Activated CD8-positive, alpha-beta memory T cell treated with anti-CD3 and anti-CD28 coated beads for 36 hours (primary cell): Measurements from ENCODE around the gene DNAJC1. TPM values are rescaled to one million over a fixed set of nuclear protein-coding genes. Genes with fewer than 3 reads are reported as not detected.

Experiments used
- CTCF ChIA-PET: fragments of 350-600 bp; sonication (Branson Sonifier 250); formaldehyde crosslinking; loops from one replicate; lab custom pipeline; 2021; ENCODE audit warnings: antibody characterized with exemption; lab: Charles Lee
- POLR2A ChIA-PET: fragments of 350-600 bp; sonication (Branson Sonifier 250); formaldehyde crosslinking; loops from one replicate; lab custom pipeline; 2021; ENCODE audit warnings: antibody characterized with exemption; lab: Charles Lee
- total RNA-seq, 2 experiments: library from RNA; stranded (reverse); gene quantifications; one replicate each; pipeline ENCODE4 v1.2.3, GENCODE V29; 2021

Gene DNAJC1
- total RNA-seq, 2 experiments from 2014 or later, result 29.4 to 30.1 TPM

DNA sequence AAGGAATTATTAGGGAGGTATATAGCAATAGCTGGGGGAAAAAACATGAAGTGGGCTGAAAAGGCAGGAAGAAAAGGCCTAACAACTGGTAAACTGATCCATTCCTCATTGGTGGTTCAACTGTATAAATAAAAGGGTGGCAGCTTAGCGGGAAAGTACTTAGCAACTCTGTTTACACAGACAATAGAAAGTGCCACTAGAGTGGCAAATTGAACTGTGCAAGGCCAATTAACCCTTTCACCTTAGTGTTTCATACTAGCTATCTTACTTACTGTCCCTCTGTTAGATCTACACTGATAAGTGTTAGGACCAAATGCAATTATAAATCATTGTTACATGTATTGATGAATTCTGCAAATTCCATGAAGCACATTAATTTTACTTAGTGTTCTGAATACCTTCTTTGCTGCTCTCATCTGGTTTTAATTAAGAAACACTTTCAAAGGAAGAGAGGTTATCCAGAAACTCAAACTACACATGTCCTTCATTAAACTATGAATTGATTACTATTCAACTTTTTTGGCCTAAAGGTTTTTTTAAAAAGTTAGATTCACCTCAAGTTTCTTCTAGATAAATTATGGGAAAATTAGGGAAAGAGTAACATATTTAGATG is 28.0 kb downstream of the DNAJC1 start:
- ChIA-PET POLR2A (no interaction called here), CTCF (no interaction called here)

DNA sequence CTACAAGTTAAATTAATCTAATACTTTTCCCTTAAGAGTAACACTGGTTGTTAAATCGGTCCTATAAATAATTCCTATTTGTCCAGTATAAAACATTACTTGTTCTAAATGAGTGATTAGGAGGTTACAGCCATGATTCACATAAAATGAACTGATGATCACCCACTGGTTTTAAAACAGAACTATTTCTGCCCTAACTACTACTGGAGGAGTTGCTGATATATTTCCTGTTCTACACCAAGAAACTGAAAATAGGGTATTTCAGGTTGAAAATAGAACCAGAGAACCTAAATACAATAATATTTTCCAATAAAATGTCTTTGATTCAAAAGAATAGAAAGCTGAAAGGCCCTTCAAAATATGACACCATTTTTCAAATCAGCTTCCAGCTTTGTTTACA is 30.9 kb downstream of the DNAJC1 start:
- POLR2A ChIA-PET, result no interaction called here
- CTCF ChIA-PET, result no interaction called here

DNA sequence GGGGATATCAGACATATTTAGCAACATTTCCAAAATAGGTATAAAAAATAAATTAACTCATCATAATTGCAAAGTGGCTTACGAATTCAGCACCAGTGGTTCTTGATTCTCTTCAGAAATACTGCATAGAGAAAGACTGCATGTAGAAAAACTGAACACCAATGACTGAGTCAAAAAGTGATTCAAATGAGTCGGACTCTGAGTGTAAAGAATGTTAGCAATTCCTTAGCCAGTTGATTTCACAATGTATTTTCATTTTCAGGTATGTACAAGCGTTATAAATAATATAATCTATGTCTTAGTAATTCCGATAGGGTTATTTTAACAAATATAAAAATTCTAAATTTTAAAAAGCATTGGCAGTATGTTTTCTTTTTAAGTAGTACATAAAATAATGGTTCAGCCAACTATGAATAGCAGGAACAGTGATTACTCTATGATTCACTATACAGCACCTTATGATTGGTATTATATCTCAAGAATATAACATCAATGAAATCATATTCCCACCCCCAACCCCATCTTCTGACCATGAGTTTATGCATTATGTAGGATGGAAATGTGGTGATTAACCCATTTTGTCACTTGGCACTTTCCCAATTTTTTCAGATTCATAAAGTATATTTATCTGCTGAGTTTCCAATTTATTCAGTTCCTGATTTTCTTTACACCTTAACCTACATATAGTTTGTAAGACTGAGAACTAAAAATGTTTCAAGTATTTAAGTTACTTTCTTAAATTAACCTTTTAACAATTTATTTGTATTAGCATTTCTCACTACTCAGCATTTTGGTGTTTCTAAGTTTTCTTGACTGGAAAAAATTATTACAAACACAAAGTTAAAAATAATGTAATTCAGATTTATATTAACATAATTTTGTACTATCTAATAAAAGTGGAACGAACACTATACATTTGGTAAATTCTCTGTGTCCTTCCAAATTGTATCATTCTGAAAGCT is 33.9 kb downstream of the DNAJC1 start:
- POLR2A ChIA-PET, result no interaction called here

DNA sequence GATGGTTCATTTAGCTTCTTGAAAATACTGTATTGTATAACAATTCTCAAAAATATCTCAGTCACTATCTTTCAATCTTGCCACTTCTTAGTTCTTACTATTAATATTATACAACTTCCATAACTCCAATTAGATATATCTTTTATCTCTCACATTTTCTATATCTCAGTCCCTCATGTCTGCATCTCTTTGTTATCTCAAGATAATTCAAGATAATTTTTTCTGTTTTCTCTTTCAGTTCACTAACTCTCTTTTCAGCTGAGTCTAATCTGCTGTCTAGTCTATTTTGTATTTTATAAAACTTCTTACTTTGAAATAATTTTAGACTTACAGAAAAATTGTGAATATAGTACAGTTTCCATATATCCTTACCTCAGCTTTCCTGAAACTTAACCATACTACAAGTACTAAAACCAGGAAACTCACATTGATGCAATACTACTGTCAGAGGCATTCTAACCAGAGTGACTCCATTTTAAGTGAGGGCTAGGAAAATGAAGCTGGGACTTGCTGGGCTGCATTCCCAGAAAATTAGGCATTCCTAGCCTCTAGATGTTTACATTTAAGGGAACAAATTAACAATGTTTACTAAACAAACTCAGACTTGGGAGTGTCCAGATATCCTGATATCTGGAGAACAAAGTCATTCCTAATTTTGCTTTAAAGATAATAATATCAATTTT is 38.4 kb downstream of the DNAJC1 start:
- ChIA-PET CTCF (no interaction called here), POLR2A (no interaction called here)

More for the DNA sequence above, 33.9 kb downstream of the DNAJC1 start:
- CTCF ChIA-PET, result no interaction called here

DNA sequence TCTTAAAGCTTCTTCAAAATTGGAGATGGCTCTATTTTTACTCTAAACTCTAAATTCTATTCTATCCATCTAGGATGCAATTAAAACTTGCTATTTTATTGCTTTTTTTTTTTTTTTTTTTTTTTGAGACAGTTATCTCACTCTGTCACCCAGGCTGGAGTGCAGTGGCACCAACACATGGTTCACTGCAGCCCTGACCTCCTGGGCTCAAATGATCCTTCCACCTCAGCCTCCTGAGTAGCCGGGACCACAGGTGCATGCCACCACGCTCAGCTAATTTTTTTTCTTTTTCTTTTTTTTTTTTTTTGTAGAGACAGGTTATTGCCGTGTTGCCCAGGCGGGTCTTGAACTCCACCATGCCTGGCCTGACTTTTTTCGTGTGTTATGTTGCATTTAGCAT is 41.2 kb downstream of the DNAJC1 start:
- POLR2A ChIA-PET, result interaction anchor here (0.7 kb wide), 1 partner anchor 1955 kb away, joined by 9 read pairs; no protein-coding TSS in a partner anchor
- CTCF ChIA-PET, result no interaction called here

DNA sequence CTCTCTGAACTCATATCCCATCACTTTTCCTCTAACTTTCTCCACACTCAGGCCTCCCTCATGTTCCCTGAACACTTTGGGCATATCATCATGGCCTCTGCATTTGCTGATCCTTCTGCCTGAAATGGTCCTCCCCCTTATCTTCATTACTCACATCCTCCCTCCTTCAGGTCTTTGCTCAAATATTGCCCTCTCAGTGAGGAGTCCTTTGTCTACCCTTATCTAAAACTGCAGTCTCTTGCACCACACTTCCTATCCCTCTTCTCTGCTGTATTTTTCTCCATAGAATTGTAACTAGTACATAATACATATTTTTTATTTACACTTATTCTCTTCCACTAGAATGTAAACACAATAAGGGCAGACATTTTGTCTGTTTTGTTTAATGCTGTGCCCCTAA is 41.7 kb downstream of the DNAJC1 start:
- CTCF ChIA-PET, result no interaction called here
- POLR2A ChIA-PET, result interaction anchor here (0.7 kb wide), 1 partner anchor 1955 kb away, joined by 9 read pairs; no protein-coding TSS in a partner anchor

GRCh38 chr10:21959998-21960397 is 43.5 kb downstream of the DNAJC1 start:
- POLR2A ChIA-PET, result no interaction called here
- CTCF ChIA-PET, result no interaction called here

GRCh38 chr10:21954690-21955089 is 48.8 kb downstream of the DNAJC1 start:
- POLR2A ChIA-PET, result no interaction called here
- CTCF ChIA-PET, result no interaction called here

DNA sequence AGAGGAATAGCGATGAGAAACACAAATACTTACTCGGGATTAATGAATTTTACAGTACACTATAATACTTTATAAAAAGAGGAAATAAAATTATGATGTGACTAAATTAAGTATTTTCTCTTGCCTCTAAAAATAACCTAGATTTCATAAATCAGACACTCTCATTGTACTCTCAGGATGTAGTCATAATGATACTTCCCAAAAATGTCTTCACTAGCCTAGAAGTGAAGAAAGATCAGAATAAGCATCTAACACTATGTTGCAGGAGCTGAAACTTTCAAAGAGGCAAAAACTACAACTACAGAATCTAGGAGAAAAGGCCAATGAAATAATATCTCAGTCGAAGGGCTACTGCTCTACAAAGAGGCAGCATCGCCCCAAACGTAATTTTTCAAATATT is 49.4 kb downstream of the DNAJC1 start:
- CTCF ChIA-PET, result interaction anchor here (1.4 kb wide), 1 partner anchor 460 kb away, joined by 3 read pairs; no protein-coding TSS in a partner anchor

GRCh38 chr10:21953585-21954057 is 49.9 kb downstream of the DNAJC1 start:
- ChIA-PET POLR2A (interaction anchor here (0.6 kb wide), 1 partner anchor 41 kb away, joined by 4 read pairs; no protein-coding TSS in a partner anchor), CTCF (interaction anchor here (0.6 to 1.4 kb wide), 3 partner anchors 13 to 459 kb away, joined by 3 to 5 read pairs (median 3); no protein-coding TSS in a partner anchor)

More for the DNA sequence above, 49.4 kb downstream of the DNAJC1 start:
- POLR2A ChIA-PET, result interaction anchor here (0.6 kb wide), 1 partner anchor 42 kb away, joined by 4 read pairs; no protein-coding TSS in a partner anchor

GRCh38 chr10:21950566-21950965 is 53.0 kb downstream of the DNAJC1 start:
- CTCF ChIA-PET, result interaction anchor here (1.1 kb wide), 1 partner anchor 455 kb away, joined by 3 read pairs; no protein-coding TSS in a partner anchor
- POLR2A ChIA-PET, result no interaction called here

GRCh38 chr10:21946946-21947345 is 56.6 kb downstream of the DNAJC1 start:
- ChIA-PET CTCF (no interaction called here), POLR2A (no interaction called here)

GRCh38 chr10:21944727-21945386 is 58.7 kb downstream of the DNAJC1 start:
- ChIA-PET CTCF (no interaction called here), POLR2A (no interaction called here)

DNA sequence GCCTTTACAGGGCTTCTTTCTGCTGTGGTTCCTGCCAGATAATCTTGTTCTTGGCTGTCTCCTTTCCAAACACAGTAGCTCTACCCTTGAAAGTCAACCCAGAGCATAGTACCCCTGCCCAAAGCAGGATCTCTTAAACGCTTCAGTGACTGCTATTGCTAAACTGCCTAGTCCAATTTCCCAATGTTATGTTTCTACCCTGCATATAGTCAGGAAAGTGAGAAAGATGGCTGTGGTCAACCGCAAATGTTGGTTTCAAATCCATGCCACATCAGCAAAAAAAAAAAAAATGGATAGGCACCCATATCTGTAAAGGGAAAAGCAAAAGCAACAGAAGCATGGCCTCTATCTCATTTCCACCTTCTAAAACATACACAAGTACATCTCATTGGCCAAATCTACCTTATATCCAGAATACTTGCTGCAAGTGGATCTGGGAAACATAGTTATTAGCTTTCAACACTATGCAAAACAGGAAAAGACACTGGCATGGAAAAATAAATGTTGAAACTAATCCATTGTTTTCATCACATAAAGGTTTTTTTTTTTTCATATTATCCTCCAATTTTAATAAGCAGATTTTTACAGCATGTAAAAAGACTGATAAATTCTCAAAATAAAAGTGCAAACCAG is 59.8 kb downstream of the DNAJC1 start:
- POLR2A ChIA-PET, result no interaction called here
- CTCF ChIA-PET, result no interaction called here

DNA sequence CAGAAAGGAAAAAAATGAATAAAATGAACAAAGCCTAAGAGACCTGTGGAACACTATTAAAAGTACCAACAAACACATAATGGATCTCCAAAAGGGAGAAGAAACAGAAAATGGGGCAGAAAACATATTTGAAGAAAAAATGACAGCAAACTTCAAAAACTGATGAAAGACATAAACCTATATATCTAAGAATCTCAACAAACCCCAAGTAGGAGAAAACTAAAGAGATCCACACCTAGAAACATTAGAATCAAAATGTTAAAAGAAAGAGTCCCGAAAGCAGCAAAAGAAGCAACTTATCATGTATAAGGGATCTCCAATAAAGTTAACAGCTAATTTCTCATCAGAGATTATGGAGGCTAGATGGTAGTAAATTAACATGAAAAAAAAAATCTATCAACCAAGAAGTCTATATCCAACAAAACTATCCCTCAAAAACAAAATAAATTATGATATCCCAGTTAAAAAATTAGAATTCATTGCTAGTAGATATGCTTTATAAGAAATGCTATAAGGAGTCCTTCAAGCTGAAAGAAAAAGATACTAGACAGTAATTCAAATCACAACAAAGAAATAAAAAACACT is 68.0 kb downstream of the DNAJC1 start:
- ChIA-PET CTCF (no interaction called here), POLR2A (interaction anchor here (0.5 kb wide), 1 partner anchor 143 kb away, joined by 3 read pairs; no protein-coding TSS in a partner anchor)

- ChIA-PET POLR2A (no interaction called here), CTCF (no interaction called here)
Measured at GRCh38 chr10:21934307-21934706, 69.2 kb downstream of the DNAJC1 start.

GRCh38 chr10:21929070-21929469 is 74.5 kb downstream of the DNAJC1 start:
- CTCF ChIA-PET, result no interaction called here
- POLR2A ChIA-PET, result no interaction called here
